Measurements from ENCODE around the gene TMEM129.

Gene TMEM129, protein sequence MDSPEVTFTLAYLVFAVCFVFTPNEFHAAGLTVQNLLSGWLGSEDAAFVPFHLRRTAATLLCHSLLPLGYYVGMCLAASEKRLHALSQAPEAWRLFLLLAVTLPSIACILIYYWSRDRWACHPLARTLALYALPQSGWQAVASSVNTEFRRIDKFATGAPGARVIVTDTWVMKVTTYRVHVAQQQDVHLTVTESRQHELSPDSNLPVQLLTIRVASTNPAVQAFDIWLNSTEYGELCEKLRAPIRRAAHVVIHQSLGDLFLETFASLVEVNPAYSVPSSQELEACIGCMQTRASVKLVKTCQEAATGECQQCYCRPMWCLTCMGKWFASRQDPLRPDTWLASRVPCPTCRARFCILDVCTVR

DNA sequence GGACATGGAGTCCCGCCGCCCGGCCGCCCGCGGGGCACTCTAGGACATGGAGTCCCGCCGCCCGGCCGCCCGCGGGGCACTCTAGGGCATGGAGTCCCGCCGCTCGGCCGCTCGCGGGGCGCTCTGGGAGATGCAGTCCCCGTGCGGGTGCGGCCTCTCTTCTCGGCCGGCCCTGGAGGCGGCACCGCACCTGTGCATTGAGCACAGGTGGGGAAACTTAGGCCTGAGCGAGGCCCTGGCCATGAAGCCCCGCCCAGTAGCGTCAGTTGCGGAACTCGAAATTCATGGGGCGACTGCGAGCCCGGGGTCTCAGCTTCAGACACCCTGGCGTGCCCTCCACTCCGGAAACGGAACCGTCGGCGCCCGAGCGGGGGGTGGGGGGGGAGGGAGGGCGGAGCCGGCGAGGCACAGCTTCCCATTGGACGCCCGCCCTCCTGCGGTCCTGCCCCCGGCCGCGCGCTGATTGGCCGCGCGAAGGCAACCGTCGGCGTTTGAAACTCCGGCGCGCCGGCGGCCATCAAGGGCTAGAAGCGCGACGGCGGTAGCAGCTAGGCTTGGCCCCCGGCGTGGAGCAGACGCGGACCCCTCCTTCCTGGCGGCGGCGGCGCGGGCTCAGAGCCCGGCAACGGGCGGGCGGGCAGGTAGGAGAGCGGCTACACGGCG lies at the start of gene TMEM129, which contains the start of gene TACC3:
TSS of gene TMEM129 (minus strand) at position 321 of the 663 bp plus-strand sequence. CDS start 486 bp downstream, outside the sequence.
TSS of gene TACC3 (plus strand) at position 519 of the 663 bp plus-strand sequence. CDS start 1,901 bp downstream, outside the sequence.
- peak; percentile 70 for DNase-seq

DNA sequence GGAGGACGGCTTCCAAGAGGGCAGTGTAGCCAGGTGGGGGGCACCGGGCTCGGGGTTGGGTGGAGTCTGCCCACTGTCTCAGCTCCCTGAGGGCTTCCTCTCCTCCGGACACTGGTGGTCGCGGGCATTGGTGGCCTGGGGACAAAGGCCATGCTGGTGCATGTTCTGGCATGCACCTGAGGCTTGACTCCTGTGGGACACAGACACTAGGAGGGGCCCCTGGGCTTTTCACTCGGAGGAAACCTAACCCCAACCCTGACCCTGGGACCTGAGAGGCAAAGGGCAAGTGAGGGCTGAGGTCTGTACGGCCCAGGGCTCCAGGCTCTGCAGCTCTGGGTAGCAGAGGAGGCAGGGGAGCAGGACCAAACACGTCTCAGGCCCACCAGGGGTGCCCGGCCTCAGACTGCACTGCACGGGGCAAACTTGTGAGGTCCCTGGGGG lies 49.7 kb upstream of the TMEM129 start:
- no peak for DNase-seq

DNA sequence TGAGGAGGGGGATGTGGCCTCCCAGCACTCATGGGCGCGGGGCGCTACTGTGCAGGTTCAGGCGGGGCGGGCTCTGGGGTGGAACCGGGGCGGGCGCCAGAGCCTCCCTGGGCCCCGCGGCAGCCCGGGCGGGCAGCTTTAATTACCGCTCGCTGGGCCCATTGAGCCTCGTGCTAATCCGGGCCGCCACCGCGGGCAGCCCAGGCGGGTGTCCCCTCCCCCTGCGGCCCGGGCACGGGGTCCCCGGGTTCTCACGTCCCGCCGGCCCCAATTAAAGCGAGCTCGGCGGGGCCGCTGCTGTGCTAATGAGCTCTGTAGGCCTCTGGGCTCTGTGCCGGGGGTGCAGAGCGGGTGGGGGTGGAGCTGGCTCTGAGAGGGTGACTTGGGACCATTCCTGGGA lies 49.1 kb upstream of the TMEM129 start:
- no peak for DNase-seq

DNA sequence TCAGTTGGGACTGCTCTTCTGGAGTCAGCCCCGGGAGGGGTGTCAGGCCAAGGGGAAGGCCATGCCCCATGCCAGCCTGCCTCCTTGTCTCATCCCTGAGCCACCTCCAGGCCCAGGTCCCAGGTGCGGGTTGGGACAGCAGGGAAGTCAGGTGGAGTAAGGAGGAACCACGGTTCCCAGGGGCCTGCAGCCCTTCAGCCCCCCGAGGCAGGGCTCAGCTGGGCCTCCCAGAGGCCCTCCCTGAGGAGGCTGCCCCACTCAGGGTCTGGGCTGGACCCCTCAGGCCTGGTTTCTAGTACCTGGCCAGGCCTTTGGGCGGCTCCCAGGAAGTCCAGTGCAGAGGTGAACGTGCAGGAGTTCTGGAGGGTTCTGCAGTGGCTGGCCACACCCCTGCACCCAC lies 48.6 kb upstream of the TMEM129 start:
- DNase-seq, result no peak

DNA sequence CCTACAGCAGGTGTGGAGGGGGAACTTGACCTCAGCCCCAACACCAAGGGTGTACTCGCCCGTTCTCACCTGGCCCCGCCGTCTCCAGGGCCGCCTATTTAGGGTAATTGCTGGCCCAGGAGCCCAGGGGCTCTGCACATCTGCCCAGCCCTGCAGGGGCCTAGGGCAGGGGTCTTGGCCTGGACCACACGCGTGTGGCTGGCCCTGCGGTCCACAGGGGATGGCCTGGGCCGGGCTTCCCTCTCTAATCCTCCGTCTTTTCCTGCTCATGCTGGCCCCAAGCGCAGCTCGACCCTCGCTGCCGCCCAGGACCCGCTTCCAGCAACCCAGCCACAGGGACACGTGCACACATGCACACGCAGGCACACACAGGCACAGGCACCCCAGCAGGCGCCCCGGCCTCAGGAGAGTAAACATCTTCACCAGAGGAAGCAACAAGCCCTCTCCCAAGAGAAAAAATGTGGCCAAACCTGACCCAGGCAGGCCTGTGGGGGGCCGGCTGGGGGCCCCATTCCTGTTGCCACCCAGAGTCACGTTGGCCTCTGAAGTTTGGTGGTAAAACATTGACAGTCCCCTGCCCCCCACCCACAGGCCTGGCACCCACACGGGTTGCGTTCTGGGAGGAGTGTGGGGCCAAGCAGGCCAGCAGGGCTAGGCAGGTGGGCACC lies 47.4 kb upstream of the TMEM129 start:
- DNase-seq, result no peak

DNA sequence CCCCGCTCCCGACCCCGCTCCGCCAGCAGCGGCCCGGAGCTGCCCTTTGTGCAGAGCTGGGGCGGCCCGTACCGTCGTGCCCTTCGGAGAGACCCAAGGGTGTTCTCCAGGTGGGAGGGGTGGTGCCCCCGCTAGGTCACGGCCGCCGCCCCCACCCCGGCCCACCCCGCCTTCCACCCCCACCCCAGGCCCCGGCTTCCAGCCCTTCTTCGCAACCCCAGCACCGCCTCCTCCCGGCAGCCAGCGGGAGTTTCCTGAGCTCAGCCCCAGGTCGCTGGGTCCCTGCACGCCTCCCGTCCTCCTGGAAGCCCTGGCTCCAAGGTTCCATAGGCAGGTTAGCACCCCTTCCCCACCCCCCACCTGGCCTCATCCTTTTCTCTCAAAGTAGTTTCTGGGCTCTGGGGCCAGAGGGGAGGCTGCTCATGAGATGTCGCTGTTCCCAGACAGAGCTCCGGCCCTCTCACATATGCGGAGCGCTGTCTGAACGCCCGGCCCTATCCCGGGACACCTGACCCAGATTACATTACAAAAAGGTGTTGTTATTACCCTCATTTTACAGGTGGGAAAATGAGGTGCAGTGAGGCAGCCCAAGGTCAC lies 46.7 kb upstream of the TMEM129 start:
- no peak for DNase-seq

DNA sequence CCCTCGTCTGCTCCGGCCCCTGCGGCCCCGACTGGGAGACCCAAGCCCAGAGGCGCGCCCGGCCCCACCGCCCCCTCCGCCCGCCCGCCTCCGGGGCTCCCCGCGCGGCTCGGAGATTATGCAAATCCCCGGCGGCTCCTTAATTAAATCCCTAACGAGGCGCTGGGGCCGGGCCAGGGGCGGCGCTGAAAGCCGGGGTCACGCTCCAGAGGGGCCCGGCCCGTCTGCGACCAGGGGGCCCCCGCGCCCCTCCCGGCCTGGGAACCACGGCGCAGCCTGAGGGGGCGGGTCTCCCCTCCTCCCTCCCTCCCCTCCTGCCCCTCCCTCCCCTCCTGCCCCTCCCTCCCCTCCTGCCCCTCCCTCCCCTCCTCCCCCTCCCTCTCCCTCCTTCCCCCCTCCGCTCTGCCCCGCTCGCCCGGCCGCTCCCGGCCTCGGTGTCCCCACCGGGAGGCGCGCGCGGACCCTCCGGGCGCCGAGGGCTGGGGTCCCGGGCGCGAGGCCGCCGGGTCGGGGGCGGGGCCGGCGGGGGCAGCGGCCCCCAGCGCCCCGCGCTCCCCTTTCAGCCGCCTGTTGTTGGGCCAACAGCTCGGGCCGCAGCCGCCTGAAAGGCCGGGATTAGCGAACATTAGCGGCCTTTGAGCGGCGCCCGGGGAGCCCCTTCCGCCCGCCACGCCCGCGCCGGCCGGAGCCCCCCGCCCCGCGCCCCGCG lies 46.1 kb upstream of the TMEM129 start:
- no peak for DNase-seq

DNA sequence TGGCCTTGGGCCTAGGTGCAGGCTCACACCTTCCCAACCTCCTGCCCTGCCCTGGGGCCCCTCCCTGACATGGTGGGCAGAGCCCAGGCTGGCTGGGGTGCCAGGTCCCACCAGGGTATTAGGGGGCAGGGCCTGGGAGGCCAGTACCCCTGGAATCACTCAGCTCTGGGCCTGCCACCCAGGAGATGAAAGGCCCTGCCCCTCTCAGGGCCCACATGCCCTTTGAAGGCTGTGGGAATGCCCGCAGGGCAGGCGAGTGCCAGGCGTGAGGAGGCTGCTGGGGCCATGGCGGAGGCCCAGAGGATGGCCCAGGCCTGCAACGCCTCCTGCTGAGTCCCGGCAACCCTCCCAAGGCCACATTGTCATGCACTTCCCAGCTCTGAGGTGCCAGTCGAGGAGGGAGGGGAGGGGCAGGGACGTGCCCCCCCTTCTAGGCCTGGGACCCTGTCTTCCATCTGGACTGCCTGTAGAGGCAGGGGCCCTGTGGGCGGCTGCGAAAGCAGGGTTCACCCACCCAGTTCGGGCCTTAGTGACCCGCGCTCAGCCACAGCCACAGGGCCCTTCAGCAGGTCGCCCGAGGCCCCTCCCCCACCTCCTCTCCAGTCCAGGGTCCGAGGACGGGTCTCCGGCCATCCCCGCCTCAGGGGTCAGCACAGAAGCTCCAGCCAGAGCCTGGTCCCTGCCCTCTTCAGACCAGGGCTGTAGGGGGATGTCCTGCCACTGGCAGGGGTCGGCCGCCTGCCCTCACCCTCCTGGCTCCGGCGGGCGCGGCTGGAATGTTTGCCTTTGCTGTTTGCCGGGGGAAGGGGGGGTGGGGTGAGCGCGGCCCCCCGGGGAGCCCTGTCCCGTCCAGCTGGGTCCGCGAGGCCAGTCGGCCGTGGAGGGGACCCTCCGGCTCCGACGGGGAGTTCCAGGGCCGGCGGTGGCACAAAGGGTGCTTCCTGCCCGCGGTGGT lies 45.3 kb upstream of the TMEM129 start:
- DNase-seq, result no peak

DNA sequence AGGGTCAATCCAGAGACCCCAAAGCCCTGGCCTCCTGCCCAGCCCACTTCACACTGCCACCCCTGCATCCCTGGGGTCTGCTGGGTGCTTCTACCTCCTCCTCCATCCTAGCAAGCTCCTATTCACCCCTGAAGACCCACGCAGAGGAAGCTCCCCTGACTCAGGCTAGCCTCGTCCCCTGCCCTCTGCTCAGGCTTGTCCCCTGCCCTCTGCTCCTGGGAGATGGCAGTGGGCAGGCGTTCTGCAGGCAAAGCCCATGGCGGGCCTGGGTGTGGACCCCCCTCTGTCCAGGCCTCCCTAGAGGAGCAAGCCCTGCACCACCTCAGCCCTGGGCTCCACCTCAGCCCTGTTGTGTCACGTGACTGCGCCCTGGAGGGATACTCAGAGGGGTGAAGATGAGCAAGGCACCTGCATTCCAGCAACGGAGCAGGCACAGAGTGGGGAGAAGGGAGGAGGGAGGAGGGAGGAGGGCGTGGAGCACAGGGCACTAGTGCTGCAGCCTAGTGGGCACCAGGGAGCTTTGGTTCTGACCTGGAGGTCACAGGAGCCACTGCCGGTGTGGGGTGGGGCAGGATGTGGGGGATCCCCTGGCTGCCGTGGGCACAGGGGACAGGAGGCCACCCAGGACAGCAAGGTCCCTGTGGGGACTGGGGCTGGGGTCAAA lies 44.4 kb upstream of the TMEM129 start:
- no peak for DNase-seq

DNA sequence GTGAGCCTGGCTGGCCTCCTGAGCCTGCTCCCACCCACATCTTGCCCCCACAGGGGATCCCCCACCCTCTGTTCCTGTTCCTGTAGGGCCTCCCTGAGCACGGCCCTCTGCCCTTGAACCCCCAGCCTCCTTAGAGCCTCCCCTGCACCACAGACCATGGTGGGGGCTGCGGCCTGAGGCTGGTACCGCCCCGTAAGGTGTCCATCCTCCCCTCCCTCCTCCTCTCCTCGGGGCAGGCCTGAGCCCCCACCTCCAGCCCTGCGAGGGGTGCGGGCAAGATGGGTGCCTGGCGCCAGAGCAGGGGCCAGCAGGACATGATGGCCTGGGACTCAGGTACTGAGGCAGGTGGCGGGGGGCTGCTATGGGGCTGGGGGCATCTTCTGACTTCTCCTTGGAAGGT lies 43.5 kb upstream of the TMEM129 start:
- DNase-seq, result no peak

DNA sequence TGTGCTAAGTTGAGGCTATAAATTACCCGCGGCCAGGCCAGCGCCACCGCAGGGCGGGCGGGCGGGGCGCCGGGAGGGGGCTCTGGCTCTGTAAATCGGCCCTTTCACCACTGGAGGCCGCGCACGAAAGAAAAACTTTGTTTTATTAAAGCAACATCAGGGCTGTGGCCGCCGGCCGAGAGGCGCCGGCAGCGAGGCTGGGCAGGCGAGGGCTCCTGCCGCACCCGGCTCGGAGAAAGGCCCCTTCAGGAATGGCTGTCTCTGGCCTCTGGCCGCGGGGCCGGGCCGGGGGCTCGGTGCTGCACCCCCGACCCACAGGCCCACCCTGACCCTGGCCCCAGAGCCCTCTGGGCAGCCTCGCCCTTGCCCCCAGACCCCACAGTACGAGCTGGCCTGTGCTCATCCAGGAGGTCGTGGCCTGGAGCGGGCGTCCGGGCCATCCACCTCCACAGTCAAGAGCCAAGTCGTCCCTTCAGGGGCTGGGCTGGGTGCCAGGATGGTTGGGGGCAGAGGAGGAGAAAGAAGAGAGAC lies 42.5 kb upstream of the TMEM129 start:
- no peak for DNase-seq

DNA sequence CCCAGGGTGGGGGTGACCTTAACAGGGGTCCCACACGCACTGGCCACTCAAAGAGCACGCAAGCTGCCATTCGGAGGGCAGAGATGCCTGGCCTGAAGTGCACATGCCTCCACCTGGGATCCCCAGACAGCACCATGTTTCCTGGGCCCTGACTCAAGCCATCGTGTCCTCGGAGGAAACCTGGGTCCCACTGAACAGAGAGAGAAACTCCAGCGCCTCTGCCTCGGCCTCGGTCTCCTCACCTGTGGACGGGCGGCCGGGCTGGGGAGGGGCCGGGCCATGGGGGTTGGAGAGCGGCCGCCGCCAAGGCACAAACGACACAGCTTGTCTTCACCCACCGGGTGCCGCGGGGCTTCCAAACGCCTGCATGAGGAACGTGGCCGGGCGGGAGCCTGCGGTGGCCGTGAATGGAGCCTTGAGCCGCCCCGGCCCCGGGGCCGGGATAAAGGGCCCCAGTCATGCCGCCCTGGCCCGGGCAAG lies 42.0 kb upstream of the TMEM129 start:
- DNase-seq, result no peak

DNA sequence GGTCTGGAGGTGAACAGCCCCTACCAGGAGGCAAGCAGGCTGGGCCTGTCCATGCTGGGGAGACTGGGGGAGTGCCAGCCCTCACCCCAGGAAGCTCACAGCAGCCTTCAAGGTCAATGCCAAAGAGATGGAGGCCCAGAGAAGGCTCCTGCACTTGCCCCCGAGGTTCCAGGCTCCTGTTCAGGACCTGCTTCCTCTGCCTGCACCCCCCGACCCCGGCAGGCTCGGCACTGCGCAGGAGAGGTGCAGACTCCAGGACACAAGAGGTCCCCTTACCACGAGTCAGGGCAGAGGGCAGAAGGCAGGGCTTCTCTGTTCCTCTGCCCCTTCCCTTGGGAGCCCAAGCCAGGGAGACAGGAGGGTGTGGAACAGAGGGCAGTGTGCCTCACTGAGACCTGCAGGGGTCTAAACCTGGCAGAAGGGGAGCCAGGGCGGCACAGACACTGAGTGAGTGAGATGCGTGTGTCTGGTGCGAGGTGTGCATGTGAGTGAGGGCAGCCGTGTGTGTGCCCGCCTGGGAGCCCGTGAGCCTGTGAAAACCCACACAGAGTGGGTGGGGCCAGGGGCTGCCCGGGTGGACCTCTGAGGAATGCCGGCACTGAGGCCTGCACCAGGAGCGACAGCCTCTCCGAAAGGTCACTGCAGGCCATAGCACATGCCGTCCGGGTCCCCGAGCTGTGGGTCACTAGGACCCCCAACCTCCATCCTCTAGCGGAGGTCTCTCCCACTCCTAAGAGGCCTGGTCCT lies 41.3 kb upstream of the TMEM129 start:
- DNase-seq, result no peak

DNA sequence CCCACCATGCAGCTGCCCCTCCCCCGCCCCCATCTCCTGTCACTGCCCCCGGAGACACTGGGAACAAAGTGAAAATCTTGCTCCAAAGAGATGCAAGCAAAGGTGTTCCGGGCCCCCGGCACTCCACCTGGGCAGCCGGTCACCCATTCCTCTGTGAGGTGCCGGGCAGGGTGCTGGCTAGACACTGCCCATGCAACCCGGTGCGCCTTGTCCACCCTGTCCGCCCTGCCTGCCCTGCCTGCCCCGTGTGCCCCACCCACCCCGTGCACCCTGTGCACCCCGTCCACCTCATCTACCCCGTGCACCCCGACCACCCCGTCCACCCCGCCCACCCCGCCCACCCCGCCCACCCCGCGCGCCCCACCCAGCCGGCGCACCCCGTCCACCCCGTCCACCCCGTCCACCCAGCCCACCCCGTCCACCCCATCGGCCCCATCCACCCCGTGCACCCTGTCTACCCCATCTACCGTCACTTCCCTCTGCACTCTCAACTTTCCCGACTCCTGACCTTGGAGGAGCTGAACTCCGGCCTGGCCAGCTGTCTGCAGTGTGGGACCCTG lies 40.1 kb upstream of the TMEM129 start:
- DNase-seq, result no peak

DNA sequence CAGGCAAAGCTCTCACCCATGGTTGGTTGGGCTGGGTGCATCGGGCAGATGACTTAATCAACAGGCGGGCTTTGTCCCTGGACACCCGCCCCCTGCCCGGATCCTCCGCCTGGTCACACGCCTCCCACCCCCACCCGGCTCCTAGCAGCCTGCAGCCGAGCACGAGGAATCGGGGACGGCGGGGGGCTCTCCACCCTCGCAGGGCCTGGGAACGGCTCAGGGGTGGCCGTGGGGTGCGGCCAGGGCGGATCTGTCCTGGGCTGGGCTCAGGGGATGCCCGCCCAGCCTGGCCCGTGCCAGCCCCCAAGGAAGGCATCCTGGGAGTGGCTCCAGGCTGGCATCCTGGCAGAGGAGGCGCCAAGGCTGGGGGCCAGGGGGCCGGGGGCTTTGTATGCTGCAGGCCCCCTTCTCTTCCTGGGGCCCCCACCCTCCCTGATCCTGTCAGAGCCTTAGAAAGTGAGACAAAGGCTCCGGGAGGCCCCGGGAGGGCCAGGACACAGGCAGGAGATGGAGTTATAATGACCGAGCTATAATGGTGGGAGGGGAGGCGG lies 39.5 kb upstream of the TMEM129 start:
- DNase-seq, result no peak

DNA sequence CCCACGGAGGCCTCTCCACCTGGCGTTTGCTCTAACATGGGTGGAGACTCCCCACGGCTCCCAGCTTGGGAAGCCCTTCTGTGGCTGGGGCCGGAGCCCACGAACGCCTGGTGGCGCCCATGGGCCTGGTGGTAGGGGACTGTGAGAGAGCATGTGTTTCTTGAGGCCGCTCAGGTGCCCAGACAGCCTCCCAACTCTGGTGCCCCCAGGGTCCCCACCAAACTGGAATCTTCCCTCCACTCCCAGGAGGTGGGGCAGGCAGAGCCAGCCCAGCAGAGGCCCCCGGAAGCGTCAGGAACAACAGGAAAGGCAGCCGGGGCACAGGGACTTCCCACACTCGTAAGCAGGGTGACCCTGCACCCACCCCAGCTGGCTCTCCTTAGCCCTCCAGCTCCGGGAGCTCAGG lies 38.7 kb upstream of the TMEM129 start:
- DNase-seq, result no peak

DNA sequence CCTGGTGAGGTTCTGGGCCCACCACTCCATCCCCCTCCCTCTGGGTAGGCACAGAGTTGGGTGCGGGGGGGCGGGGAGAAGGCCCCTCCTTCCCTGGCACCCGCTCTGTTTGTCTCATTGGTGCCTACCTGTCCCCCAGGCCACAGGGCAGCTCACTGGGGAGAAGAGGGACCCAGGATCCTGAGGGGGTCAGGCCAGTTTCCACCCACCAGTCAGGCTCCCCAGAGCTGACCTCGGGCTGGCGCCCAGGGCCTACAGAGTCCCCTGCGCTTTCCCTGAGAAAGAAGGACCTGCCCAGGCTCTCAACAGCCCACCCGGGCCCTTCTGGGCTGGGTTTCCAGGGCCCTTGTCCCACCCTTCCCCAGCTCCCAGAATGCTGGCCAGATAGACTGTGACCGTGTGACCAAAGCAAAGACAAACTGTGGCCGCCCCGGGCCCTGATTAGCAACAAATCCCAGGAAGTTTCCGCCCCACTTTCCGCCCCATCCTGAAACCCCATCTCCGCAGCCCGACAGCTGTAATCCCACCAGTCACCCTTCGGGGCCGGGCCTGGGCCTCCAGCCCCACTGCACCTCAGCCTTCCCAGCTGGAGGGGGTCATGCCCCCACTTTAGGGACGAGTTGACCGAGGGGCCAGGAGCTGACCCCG lies 38.2 kb upstream of the TMEM129 start:
- DNase-seq, result no peak

DNA sequence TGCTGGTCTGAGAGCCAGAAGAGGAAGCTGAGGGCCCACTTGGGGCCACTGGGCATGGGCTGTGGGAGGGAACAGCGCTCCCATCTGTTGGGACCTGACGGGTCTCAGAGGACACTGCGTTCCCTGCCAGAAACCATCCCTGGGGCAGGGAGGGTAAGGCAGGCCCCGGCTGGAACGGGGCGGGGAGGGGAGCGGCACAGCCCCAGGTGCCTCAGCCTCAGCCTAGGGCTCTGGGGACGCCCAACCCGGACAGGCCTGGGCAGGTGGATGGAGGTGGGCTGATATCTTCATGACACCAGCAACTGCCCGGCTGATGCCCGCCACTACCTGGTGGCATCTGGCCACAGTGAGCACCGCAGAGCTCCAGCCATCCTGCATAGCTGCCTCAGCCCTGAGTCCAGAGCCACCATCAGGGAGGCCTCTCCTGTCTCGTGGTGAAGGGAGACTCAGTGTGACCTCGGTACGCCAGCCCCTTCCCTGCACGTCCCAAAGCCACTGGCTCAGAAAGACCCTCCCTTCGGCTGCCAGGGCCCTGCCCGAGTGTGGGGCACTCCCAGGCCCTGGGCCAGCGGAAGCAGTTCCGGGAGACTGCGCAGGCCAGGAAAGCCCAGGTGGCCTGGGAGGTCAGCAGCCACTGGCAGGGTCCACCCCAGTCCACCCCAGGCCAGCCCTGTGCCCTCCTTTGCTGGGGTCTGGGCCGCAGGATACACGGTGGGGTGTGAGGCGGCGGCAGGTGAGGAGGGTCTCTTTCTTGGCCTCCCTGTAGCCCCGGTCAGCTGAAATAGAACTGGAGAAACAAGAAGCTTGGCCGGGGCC lies 37.4 kb upstream of the TMEM129 start:
- no peak for DNase-seq

All from NCI-H1436 treated with DMSO at 0.1 percent for 48 hours (cell line).